H9 (cell line): ENCODE results near the gene CERCAM. TPM values are rescaled to one million over a fixed set of nuclear protein-coding genes. Genes with fewer than 3 reads are reported as not detected.

Experiments
- DNase-seq: peaks from one replicate; pipeline ENCODE4 v3.0.0-alpha.2; 2017
- H2AFZ ChIP-seq: one replicate; pipeline ENCODE4 v1.6.1; 2013; ENCODE audit warnings: mild to moderate bottlenecking, low read length, control low read depth, moderate library complexity
- H2AK5ac ChIP-seq: 2 replicates; pipeline ENCODE4 v1.6.1; 2013; ENCODE audit warnings: low read length, control low read depth, mixed read lengths; ENCODE audit not compliant: insufficient read length
- H2BK120ac ChIP-seq: one replicate; pipeline ENCODE4 v1.6.1; 2013; ENCODE audit warnings: low read depth, mild to moderate bottlenecking, low read length, control low read depth, inconsistent platforms; ENCODE audit not compliant: poor library complexity, severe bottlenecking
- H2BK12ac ChIP-seq: 2 replicates; pipeline ENCODE4 v1.6.1; 2013; ENCODE audit warnings: low read length, control low read depth, mixed read lengths, low read depth; ENCODE audit not compliant: insufficient read length
- H2BK15ac ChIP-seq: 2 replicates; pipeline ENCODE4 v1.6.1; 2013; ENCODE audit warnings: low read depth, low read length, control low read depth
- H2BK20ac ChIP-seq: one replicate; pipeline ENCODE4 v1.6.1; 2013; ENCODE audit warnings: low read depth, mild to moderate bottlenecking, low read length, control low read depth, inconsistent platforms; ENCODE audit not compliant: poor library complexity, severe bottlenecking
- H2BK5ac ChIP-seq: 2 replicates; pipeline ENCODE4 v1.6.1; 2013; ENCODE audit warnings: low read length, control low read depth, mixed read lengths; ENCODE audit not compliant: insufficient read length
- H3K14ac ChIP-seq: 2 replicates; pipeline ENCODE4 v1.6.1; 2013; ENCODE audit warnings: low read length, control low read depth; ENCODE audit not compliant: insufficient read depth
- H3K18ac ChIP-seq: 2 replicates; pipeline ENCODE4 v1.6.1; 2013; ENCODE audit warnings: low read depth, mild to moderate bottlenecking, mixed read lengths, low read length, control low read depth; ENCODE audit not compliant: insufficient read length
- H3K23ac ChIP-seq: 2 replicates; pipeline ENCODE4 v1.6.1; 2013; ENCODE audit warnings: low read length, control low read depth, mixed read lengths, low read depth; ENCODE audit not compliant: insufficient read length
- H3K23me2 ChIP-seq: 2 replicates; pipeline ENCODE4 v1.6.1; 2013; ENCODE audit warnings: low read depth, mild to moderate bottlenecking, mixed read lengths, low read length, control low read depth; ENCODE audit not compliant: insufficient read length, poor library complexity, severe bottlenecking
- H3K27ac ChIP-seq: 2 replicates; pipeline ENCODE4 v1.5.1; 2013; ENCODE audit warnings: low read length, control low read depth, mixed read lengths, low read depth; ENCODE audit not compliant: insufficient read length
- H3K27me3 ChIP-seq: 2 replicates; pipeline ENCODE4 v1.6.1; 2013; ENCODE audit warnings: low read length, control low read depth, inconsistent platforms; ENCODE audit not compliant: insufficient read depth
- H3K4ac ChIP-seq: 2 replicates; pipeline ENCODE4 v1.6.1; 2013; ENCODE audit warnings: low read depth, mild to moderate bottlenecking, control low read depth, inconsistent platforms, low read length, moderate library complexity
- H3K4me1 ChIP-seq: 2 replicates; pipeline ENCODE4 v1.6.1; 2013; ENCODE audit warnings: low read length, control low read depth, inconsistent platforms; ENCODE audit not compliant: insufficient read depth
- H3K4me2 ChIP-seq: 2 replicates; pipeline ENCODE4 v1.6.1; 2013; ENCODE audit warnings: low read length, control low read depth, mixed read lengths; ENCODE audit not compliant: insufficient read length, insufficient read depth
- H3K56ac ChIP-seq: 2 replicates; pipeline ENCODE4 v1.6.1; 2013; ENCODE audit warnings: low read depth, mild to moderate bottlenecking, mixed read lengths, low read length, control low read depth; ENCODE audit not compliant: insufficient read length
- H3K79me1 ChIP-seq: 2 replicates; pipeline ENCODE4 v1.6.1; 2013; ENCODE audit warnings: low read depth, mild to moderate bottlenecking, moderate library complexity, low read length, control low read depth, inconsistent platforms; ENCODE audit not compliant: insufficient read depth, poor library complexity, severe bottlenecking
- H3K79me2 ChIP-seq: 2 replicates; pipeline ENCODE4 v1.6.1; 2013; ENCODE audit warnings: low read length, control low read depth, inconsistent platforms; ENCODE audit not compliant: insufficient read depth
- H3K9ac ChIP-seq: 2 replicates; pipeline ENCODE4 v1.6.1; 2013; ENCODE audit warnings: low read length, control low read depth, mixed read lengths; ENCODE audit not compliant: insufficient read length; ENCODE audit errors: extremely low read depth
- H3K9me3 ChIP-seq: one replicate; pipeline ENCODE4 v1.6.1; 2013; ENCODE audit warnings: low read depth, low read length, inconsistent platforms; ENCODE audit not compliant: control insufficient read depth
- H3T11ph ChIP-seq: one replicate; pipeline ENCODE4 v1.6.1; 2013; ENCODE audit warnings: mild to moderate bottlenecking, low read length, control low read depth, inconsistent platforms
- H4K20me1 ChIP-seq: one replicate; pipeline ENCODE4 v1.6.1; 2013; ENCODE audit not compliant: control insufficient read depth, insufficient read length, insufficient read depth
- H4K5ac ChIP-seq: 2 replicates; pipeline ENCODE4 v1.6.1; 2013; ENCODE audit warnings: low read depth, mild to moderate bottlenecking, mixed read lengths, low read length, control low read depth; ENCODE audit not compliant: insufficient read length
- H4K8ac ChIP-seq: replicated peaks from 2 replicates; pipeline ENCODE4 v1.6.1; 2013; ENCODE audit warnings: low read length, control low read depth, mixed read lengths, low read depth; ENCODE audit not compliant: insufficient read length
- H4K91ac ChIP-seq: 2 replicates; pipeline ENCODE4 v1.6.1; 2013; ENCODE audit warnings: low read depth, mild to moderate bottlenecking, moderate library complexity, mixed read lengths, low read length, control low read depth; ENCODE audit not compliant: insufficient read length
- H3K27ac Mint-ChIP-seq, 3 experiments: 2 replicates in 2 of 3; 3 replicates in 1 of 3; pipeline ENCODE4 v1.8.0; 2020 to 2021; ENCODE audit warnings: mixed read lengths in 3 of 3, mild to moderate bottlenecking in 1 of 3, moderate library complexity in 1 of 3
- H3K27me3 Mint-ChIP-seq: 2 replicates; pipeline ENCODE4 v1.8.0; 2021; ENCODE audit warnings: low read depth, mild to moderate bottlenecking, moderate library complexity, mixed read lengths
- H3K36me3 Mint-ChIP-seq, 3 experiments: 2 replicates in 2 of 3; 3 replicates in 1 of 3; pipeline ENCODE4 v1.8.0; 2020 to 2021; ENCODE audit warnings: low read depth in 3 of 3, mixed read lengths in 3 of 3; ENCODE audit not compliant: insufficient read depth in 1 of 3
- H3K4me1 Mint-ChIP-seq, 2 experiments: 2 replicates each; pipeline ENCODE4 v1.8.0; 2020; ENCODE audit warnings: mixed read lengths in 2 of 2
- H3K4me3 Mint-ChIP-seq, 2 experiments: 2 replicates in 1 of 2; 3 replicates in 1 of 2; pipeline ENCODE4 v1.8.0; 2020 to 2021; ENCODE audit warnings: mild to moderate bottlenecking in 2 of 2, mixed read lengths in 2 of 2, moderate library complexity in 1 of 2
- H3K9me3 Mint-ChIP-seq, 2 experiments: 2 replicates in 1 of 2; 3 replicates in 1 of 2; pipeline ENCODE4 v1.8.0; 2020; ENCODE audit warnings: mild to moderate bottlenecking in 2 of 2, mixed read lengths in 2 of 2, moderate library complexity in 1 of 2
- CTCF ChIP-seq: fragments of 200-600 bp; sonication (generic); conservative IDR thresholded peaks from 3 replicates; pipeline ENCODE4 v1.8.0; 2021; ENCODE audit warnings: antibody characterized with exemption, mild to moderate bottlenecking
- WGBS: extraction: QIAGEN DNeasy Blood & Tissue Kit; methylation state at CpG from one replicate; pipeline ENCODE4 v1.1.7; 2013; ENCODE audit warnings: missing lambda C conversion rate, low lambda C conversion rate, mixed read lengths; ENCODE audit not compliant: insufficient read length; ENCODE audit errors: extremely low coverage; 5-methylcytosine and 5-hydroxymethylcytosine counted together
- total RNA-seq: library from RNA; stranded (reverse); gene quantifications from 2 replicates; pipeline ENCODE4 v1.2.1, GENCODE V29; 2021

CERCAM gene
- total RNA-seq, 1 experiment from 2014 or later, result 5.4 TPM

GRCh38 chr9:128481561-128481960 lies 60.9 kb downstream of the CERCAM start:
- Histone ChIP-seq H2AK5ac (no peak overlapping the region), H3K4me2 (no peak overlapping the region), H2BK15ac (no peak overlapping the region), H4K91ac (no peak overlapping the region), H3K9ac (no peak overlapping the region), H3K23me2 (no peaks in the 10 kb centered on the region), H2BK12ac (no peak overlapping the region), H3K9me3 (no peaks in the 10 kb centered on the region), H3K23ac (no peak overlapping the region), H3T11ph (no peak overlapping the region), H3K27ac (no peak overlapping the region), H4K20me1 (no peaks in the 10 kb centered on the region), H4K5ac (no peak overlapping the region), H3K79me2 (no peaks in the 10 kb centered on the region), H2BK20ac (no peak overlapping the region), H4K8ac (no peak overlapping the region), H3K27me3 (no peaks in the 10 kb centered on the region), H2BK120ac (no peak overlapping the region), H2BK5ac (no peak overlapping the region), H2AFZ (no peak overlapping the region), H3K18ac (no peak overlapping the region), H3K4me1 (no peaks in the 10 kb centered on the region), H3K79me1 (no peaks in the 10 kb centered on the region), H3K56ac (no peak overlapping the region), H3K4ac (no peak overlapping the region), H3K14ac (no peak overlapping the region)
- no peak for DNase-seq
- peaks cover 5 to 43% (median 16%) of the 10 kb centered on the region in 3 experiments; a peak in 6 of 7 replicates for H3K36me3 Mint-ChIP-seq
- H3K9me3 Mint-ChIP-seq, result no peaks in the 10 kb centered on the region
- TF ChIP-seq CTCF, result no peak
- no peak overlapping the region for H3K4me3 Mint-ChIP-seq
- no CpG with 5 or more reads among the region's 10 CpGs for WGBS
- H3K27me3 Mint-ChIP-seq, result no peaks in the 10 kb centered on the region
- H3K4me1 Mint-ChIP-seq, result peaks cover 3 to 12% of the 10 kb centered on the region in 2 experiments
- H3K27ac Mint-ChIP-seq, result no peak overlapping the region
